HepG2 (cell line): ENCODE data around the gene LENEP. TPM values are rescaled to one million over a fixed set of nuclear protein-coding genes. Genes with fewer than 3 reads are reported as not detected.

Source experiments
- BHLHE40 ChIP-seq: IDR thresholded peaks from 2 replicates; pipeline ENCODE4 v1.6.1; 2011; ENCODE audit warnings: low read length, improper control_type of control experiment
- MTA1 ChIP-seq: sonication (generic); formaldehyde crosslinking; IDR thresholded peaks from 2 replicates; pipeline ENCODE4 v1.4.0; 2020; ENCODE audit warnings: missing genetic modification reagents, mild to moderate bottlenecking, borderline replicate concordance
- NFE2 ChIP-seq: sonication (generic); formaldehyde crosslinking; IDR thresholded peaks from 2 replicates; pipeline ENCODE4 v1.4.0; 2020; ENCODE audit warnings: missing genetic modification reagents
- NR1H2 ChIP-seq: sonication (generic); formaldehyde crosslinking; IDR thresholded peaks from 2 replicates; pipeline ENCODE4 v1.8.1; 2022; ENCODE audit warnings: low read depth, missing genetic modification reagents, borderline replicate concordance
- SP4 ChIP-seq: sonication (generic); formaldehyde crosslinking; IDR thresholded peaks from 2 replicates; pipeline ENCODE4 v1.8.1; 2023; ENCODE audit warnings: mild to moderate bottlenecking, missing genetic modification reagents
- TBX2 ChIP-seq: sonication (generic); formaldehyde crosslinking; IDR thresholded peaks from 2 replicates; pipeline ENCODE4 v1.5.0; 2020; ENCODE audit warnings: missing genetic modification reagents, mild to moderate bottlenecking, borderline replicate concordance
- XRCC5 ChIP-seq: fragments of 200-400 bp; formaldehyde crosslinking; optimal IDR thresholded peaks from 2 replicates; pipeline ENCODE3; 2017; ENCODE audit warnings: mild to moderate bottlenecking, low read length
- ZBTB7A ChIP-seq: sonication (generic); formaldehyde crosslinking; IDR thresholded peaks from 2 replicates; pipeline ENCODE4 v1.8.0; 2022; ENCODE audit warnings: mild to moderate bottlenecking, missing genetic modification reagents
- ZFX ChIP-seq: sonication (generic); formaldehyde crosslinking; IDR thresholded peaks from 2 replicates; pipeline ENCODE4 v1.4.0; 2020; ENCODE audit warnings: mild to moderate bottlenecking, low read depth, missing genetic modification reagents, moderate library complexity
- ZNF281 ChIP-seq: sonication (generic); formaldehyde crosslinking; IDR thresholded peaks from 2 replicates; pipeline ENCODE4 v1.4.0; 2020; ENCODE audit warnings: missing genetic modification reagents, borderline replicate concordance
- ZNF329 ChIP-seq: sonication (generic); formaldehyde crosslinking; IDR thresholded peaks from 2 replicates; pipeline ENCODE4 v1.9.0; 2021; ENCODE audit warnings: low read depth, mild to moderate bottlenecking, missing genetic modification reagents
- ZNF687 ChIP-seq: sonication (generic); formaldehyde crosslinking; IDR thresholded peaks from 2 replicates; pipeline ENCODE4 v1.5.1; 2020; ENCODE audit warnings: mild to moderate bottlenecking, missing genetic modification reagents, moderate library complexity
- ZNF749 ChIP-seq: sonication (generic); formaldehyde crosslinking; IDR thresholded peaks from 2 replicates; pipeline ENCODE4 v1.8.0; 2022; ENCODE audit warnings: mild to moderate bottlenecking, missing genetic modification reagents, moderate library complexity, borderline replicate concordance
- ZSCAN21 ChIP-seq: sonication (generic); formaldehyde crosslinking; IDR thresholded peaks from 2 replicates; pipeline ENCODE4 v1.8.0; 2022; ENCODE audit warnings: mild to moderate bottlenecking, missing genetic modification reagents, moderate library complexity, borderline replicate concordance
- polyA plus RNA-seq, 8 experiments: library from polyadenylated mRNA; depleted of rRNA in 3 of 8; stranded (reverse) in 7 of 8; unstranded in 1 of 8; fragments of >200 nt; fragmentation: Illumina TruSeq in 4 of 8; extraction: Trizol in 4 of 8; gene quantifications; 2 replicates each; pipeline versions ENCODE4 v1.2.1 to v1.2.3, GENCODE V29; 2011 to 2016; ENCODE audit warnings: low read depth in 4 of 8, missing spikeins in 1 of 8, mixed read lengths in 1 of 8; ENCODE audit not compliant: insufficient read depth in 1 of 8
- total RNA-seq, 5 experiments: library from RNA; depleted of rRNA; stranded (reverse); fragments of >200 nt; fragmentation: Illumina TruSeq; extraction: Trizol; gene quantifications; 2 replicates each; pipeline ENCODE4 v1.2.3, GENCODE V29; 2016; ENCODE audit warnings: low read depth in 1 of 5
- TF ChIP-seq, protein P1 (sequence below): IDR thresholded peaks from 2 replicates; pipeline ENCODE4 v1.6.1; 2012; ENCODE audit warnings: inconsistent platforms
- TF ChIP-seq, protein P2 (sequence below): sonication (generic); formaldehyde crosslinking; IDR thresholded peaks from 2 replicates; pipeline ENCODE4 v1.9.0; 2022; ENCODE audit warnings: missing genetic modification reagents, mild to moderate bottlenecking, borderline replicate concordance

Gene LENEP
- total and polyA plus RNA-seq, 2 of the 13 experiments (the other 11 are each of a cell fraction or from before 2014, with no cell fraction given), result 0.29 TPM; not detected in 1

GRCh38 chr1:155043301-155043702 lies 49.9 kb downstream of the LENEP start (continued):
- TF ChIP-seq ZNF281 (CRISPR knock-in tag) (no peak), NFE2 (CRISPR knock-in tag) (no peak), ZNF329 (CRISPR knock-in tag) (peak; percentile 21; the same call in 1 of the 2 replicates), SP4 (CRISPR knock-in tag) (0 out of 2 replicates have a peak, but pooled peaks have one; percentile 20), NR1H2 (CRISPR knock-in tag) (peak; percentile 70; the same call in 1 of the 2 replicates), MTA1 (CRISPR knock-in tag) (0 out of 2 replicates have a peak, but pooled peaks have one; percentile 31), ZFX (CRISPR knock-in tag) (peak; percentile 59; the same call in 1 of the 2 replicates), XRCC5 (no peak), ZSCAN21 (CRISPR knock-in tag) (peak; percentile 43; the same call in 1 of the 2 replicates), TBX2 (CRISPR knock-in tag) (0 out of 2 replicates have a peak, but pooled peaks have one; percentile 36), BHLHE40 (peak; percentile 88), ZNF749 (0 out of 2 replicates have a peak, but pooled peaks have one; percentile 42), ZNF687 (peak; percentile 90), ZBTB7A (CRISPR knock-in tag) (0 out of 2 replicates have a peak, but pooled peaks have one; percentile 25)
- TF ChIP-seq, protein P1, sequence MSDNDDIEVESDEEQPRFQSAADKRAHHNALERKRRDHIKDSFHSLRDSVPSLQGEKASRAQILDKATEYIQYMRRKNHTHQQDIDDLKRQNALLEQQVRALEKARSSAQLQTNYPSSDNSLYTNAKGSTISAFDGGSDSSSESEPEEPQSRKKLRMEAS, result peak; percentile 49
- TF ChIP-seq, protein P2, sequence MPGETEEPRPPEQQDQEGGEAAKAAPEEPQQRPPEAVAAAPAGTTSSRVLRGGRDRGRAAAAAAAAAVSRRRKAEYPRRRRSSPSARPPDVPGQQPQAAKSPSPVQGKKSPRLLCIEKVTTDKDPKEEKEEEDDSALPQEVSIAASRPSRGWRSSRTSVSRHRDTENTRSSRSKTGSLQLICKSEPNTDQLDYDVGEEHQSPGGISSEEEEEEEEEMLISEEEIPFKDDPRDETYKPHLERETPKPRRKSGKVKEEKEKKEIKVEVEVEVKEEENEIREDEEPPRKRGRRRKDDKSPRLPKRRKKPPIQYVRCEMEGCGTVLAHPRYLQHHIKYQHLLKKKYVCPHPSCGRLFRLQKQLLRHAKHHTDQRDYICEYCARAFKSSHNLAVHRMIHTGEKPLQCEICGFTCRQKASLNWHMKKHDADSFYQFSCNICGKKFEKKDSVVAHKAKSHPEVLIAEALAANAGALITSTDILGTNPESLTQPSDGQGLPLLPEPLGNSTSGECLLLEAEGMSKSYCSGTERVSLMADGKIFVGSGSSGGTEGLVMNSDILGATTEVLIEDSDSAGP (CRISPR knock-in tag), result peak; percentile 90
